ENCODE measurements around the gene SLC24A3. TPM values are rescaled to one million over a fixed set of nuclear protein-coding genes. Genes with fewer than 3 reads are reported as not detected.

SLC24A3 gene
- total RNA-seq, 3 donors from 2014 or later: 4.3 to 34.9 (median 5.7) TPM

DNA sequence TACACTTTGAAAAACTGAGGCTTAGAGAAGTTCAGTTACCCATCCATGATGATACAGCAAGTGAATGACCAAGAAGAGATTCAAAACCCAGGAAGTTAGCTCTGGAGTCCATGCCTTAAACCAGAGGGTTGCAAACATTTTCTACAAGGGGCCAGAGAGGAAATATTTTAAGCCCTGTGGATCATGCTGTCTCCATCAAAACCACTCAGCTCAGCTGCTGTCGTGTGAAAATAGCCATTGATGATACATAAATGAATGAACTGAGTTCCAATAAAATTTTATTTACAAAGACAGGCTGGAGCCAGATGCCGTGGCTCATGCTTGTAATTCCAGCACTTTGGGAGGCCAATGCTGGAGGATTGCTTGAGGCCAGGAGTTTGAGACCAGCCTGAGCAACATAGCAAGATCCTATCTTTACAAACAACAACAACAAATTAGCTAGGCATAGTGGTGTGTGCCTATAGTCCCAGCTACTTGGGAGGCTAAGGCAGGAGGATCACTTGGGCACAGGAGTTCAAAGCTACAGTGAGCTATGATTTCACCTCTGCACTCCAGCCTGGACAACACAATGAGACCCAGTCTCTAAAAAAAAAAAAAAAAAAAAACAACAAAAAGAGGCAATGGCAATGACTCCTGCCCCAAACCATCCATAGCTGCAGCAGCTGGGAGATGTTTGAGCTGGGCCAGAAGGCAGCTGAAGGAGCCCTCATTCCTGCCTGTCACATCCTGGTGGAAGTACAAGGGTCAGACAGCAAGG is 501.6 kb downstream of the SLC24A3 start:
- ATAC-seq (peak; percentile 78), DNase-seq (peak in 1 of 3 donors; percentile 57)
- H3K9me3 ChIP-seq: no peaks in the 10 kb centered on the region
- intact Hi-C loops (cut with DNase I, micrococcal nuclease): no loop called here
- no peaks in the 10 kb centered on the region for H3K36me3 ChIP-seq (ENCODE audit: low read depth)
- TF ChIP-seq, protein P1, sequence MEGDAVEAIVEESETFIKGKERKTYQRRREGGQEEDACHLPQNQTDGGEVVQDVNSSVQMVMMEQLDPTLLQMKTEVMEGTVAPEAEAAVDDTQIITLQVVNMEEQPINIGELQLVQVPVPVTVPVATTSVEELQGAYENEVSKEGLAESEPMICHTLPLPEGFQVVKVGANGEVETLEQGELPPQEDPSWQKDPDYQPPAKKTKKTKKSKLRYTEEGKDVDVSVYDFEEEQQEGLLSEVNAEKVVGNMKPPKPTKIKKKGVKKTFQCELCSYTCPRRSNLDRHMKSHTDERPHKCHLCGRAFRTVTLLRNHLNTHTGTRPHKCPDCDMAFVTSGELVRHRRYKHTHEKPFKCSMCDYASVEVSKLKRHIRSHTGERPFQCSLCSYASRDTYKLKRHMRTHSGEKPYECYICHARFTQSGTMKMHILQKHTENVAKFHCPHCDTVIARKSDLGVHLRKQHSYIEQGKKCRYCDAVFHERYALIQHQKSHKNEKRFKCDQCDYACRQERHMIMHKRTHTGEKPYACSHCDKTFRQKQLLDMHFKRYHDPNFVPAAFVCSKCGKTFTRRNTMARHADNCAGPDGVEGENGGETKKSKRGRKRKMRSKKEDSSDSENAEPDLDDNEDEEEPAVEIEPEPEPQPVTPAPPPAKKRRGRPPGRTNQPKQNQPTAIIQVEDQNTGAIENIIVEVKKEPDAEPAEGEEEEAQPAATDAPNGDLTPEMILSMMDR (IDR thresholded peaks at IDR 0.05): no peak
- no peak overlapping the region for H3K4me3 ChIP-seq
- peaks cover 35% of the 10 kb centered on the region for H3K4me1 ChIP-seq (ENCODE audit: low read depth)

DNA sequence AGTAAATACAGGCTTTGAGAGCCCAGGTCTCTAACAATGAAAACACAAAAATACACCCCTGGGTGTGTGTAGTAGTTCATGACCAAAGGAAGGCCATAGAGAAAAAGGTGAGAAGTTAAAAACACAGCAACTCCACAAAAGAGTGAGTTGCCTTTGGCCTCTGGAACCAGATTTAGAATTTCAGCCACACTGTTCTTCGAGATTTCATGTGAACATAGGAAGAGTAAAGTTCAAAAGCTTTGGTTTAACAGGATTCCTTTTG is 502.1 kb downstream of the SLC24A3 start:
- no peak overlapping the region for H3K4me3 ChIP-seq
- DNase-seq: no peak

DNA sequence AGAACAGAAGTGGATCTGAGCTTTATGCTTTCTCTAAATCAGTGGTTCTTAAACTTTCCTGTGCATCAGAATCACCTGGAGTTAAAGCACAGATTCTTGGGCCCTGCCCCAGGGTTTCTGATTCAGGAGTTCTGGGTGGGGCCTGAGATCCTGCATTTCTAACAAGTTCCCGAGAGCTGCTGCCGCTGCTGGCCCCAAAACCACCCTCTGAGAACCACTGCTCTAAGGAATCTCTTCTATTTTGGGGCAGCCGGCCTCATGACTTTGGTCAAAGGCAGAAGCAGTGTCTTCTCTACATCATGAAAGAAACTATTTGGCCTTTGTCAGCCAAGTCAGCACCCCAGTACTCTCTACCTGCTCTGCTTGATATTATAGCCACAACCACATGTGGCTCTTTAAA is 503.5 kb downstream of the SLC24A3 start:
- no peak overlapping the region for H3K4me3 ChIP-seq
- DNase-seq (no peak), ATAC-seq (no peak)
- peaks cover 19% of the 10 kb centered on the region for H3K4me1 ChIP-seq (ENCODE audit: low read depth)
- no peaks in the 10 kb centered on the region for H3K36me3 ChIP-seq (ENCODE audit: low read depth)
- TF ChIP-seq, protein P1 (IDR thresholded peaks at IDR 0.05): no peak
- H3K9me3 ChIP-seq: no peaks in the 10 kb centered on the region
- intact Hi-C loops (cut with DNase I, micrococcal nuclease): no loop called here

More for the DNA sequence above, 502.1 kb downstream of the SLC24A3 start:
- intact Hi-C loops (cut with DNase I, micrococcal nuclease): no loop called here
- TF ChIP-seq, protein P1 (IDR thresholded peaks at IDR 0.05): no peak
- no peaks in the 10 kb centered on the region for H3K36me3 ChIP-seq (ENCODE audit: low read depth)
- H3K9me3 ChIP-seq: no peaks in the 10 kb centered on the region
- peaks cover 33% of the 10 kb centered on the region for H3K4me1 ChIP-seq (ENCODE audit: low read depth)
- ATAC-seq: no peak

DNA sequence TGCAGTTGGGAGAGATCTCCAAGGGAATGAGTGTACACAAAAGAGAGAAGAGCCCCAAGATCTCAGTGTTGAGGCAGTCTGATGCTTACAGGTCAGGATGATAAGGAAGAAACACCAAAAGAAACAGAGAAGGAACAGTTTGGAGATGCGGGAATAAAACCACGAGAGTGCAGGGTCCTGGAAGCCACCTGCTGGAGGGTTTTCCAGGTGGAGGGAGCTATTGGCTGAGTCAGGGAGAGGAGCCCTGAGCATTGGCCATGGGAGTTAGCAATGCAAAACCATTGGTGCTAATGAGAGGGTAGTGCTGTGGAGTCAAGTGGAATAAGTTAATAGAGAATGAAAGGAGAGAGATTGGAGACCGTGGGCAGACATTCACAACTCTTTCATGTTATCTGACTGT is 506.4 kb downstream of the SLC24A3 start:
- TF ChIP-seq, protein P1 (IDR thresholded peaks at IDR 0.05): no peak
- no peak for DNase-seq
- ATAC-seq: no peak
- Histone ChIP-seq H3K36me3 (ENCODE audit: low read depth) (no peaks in the 10 kb centered on the region), H3K4me1 (ENCODE audit: low read depth) (peaks cover 6% of the 10 kb centered on the region), H3K4me3 (no peak overlapping the region), H3K9me3 (no peaks in the 10 kb centered on the region)
- intact Hi-C loops (cut with DNase I, micrococcal nuclease): no loop called here

DNA sequence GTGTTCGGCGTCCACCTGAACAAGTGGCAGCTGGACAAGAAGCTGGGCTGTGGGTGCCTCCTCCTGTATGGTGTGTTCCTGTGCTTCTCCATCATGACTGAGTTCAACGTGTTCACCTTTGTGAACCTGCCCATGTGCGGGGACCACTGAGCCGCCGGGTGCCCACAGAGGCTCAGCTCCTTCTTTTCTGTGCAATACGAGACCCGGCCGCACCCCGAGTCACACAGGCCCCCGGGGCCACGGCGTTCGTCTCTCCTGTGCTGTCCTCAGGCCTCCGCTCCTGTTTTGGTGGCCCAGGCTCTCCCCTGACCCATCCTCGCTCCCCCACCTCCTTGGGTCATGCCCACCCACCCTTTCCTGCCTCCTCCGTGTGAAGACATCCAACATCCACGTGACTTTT is 508.5 kb downstream of the SLC24A3 start:
- no peaks in the 10 kb centered on the region for H3K36me3 ChIP-seq (ENCODE audit: low read depth)
- TF ChIP-seq, protein P1 (IDR thresholded peaks at IDR 0.05): no peak
- DNase-seq (no peak), ATAC-seq (no peak)
- intact Hi-C loops (cut with DNase I, micrococcal nuclease): no loop called here
- no peaks in the 10 kb centered on the region for H3K9me3 ChIP-seq
- H3K4me3 ChIP-seq: no peak overlapping the region
- H3K4me1 ChIP-seq (ENCODE audit: low read depth): no peaks in the 10 kb centered on the region

DNA sequence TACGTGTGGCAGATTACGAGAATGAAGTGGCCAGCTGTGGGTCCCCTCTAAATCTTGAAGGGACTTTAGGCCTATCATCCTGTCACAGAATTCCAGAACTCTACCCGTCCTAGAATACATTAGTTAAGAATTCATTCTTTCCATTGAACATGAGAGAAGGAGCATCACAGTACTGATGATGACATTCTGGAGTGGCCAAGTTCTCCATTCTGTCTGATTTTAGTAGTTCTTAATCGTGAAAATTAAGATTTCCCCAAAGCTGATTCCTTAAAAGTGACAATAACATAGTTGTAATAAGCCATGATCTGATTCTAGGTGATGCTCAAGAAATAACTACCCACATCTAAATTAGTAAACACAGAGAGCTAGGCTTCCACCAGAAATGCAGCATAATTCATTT is 510.6 kb downstream of the SLC24A3 start:
- TF ChIP-seq, protein P1 (IDR thresholded peaks at IDR 0.05): no peak
- intact Hi-C loops (cut with DNase I, micrococcal nuclease): no loop called here
- Histone ChIP-seq H3K36me3 (ENCODE audit: low read depth) (no peaks in the 10 kb centered on the region), H3K9me3 (no peaks in the 10 kb centered on the region), H3K4me1 (ENCODE audit: low read depth) (no peaks in the 10 kb centered on the region), H3K4me3 (no peak overlapping the region)
- ATAC-seq: no peak
- no peak for DNase-seq
